Renal cortical epithelial cell (primary cell): ENCODE data around the gene FLNA. TPM values are rescaled to one million over a fixed set of nuclear protein-coding genes. Genes with fewer than 3 reads are reported as not detected.
"Not testable (repeated sequence)": the region's sequence is repeated elsewhere in the genome, so short reads cannot be mapped to it uniquely, and the experiment has no call there.

ENCODE experiments used
- DNase-seq: peaks from one replicate; pipeline ENCODE4 v3.0.0-alpha.2; 2011; ENCODE audit warnings: low read depth
- total RNA-seq: library from RNA; depleted of rRNA; stranded (reverse); fragments of >200 nt; gene quantifications from 2 replicates; pipeline ENCODE4 v1.2.3, GENCODE V29; 2014

FLNA gene
- total RNA-seq, 1 donor from 2014 or later, result 2,112 TPM

GRCh38 chrX:154343063-154343462 is 31.4 kb downstream of the FLNA start:
- not testable (repeated sequence) for DNase-seq

- DNase-seq, result not testable (repeated sequence)
These were observed 32.8 kb downstream of the FLNA start for GRCh38 chrX:154341399-154342298.

GRCh38 chrX:154334496-154334895 is 39.9 kb downstream of the FLNA start:
- no peak for DNase-seq

- DNase-seq, result no peak
These were observed 40.6 kb downstream of the FLNA start for GRCh38 chrX:154333837-154334271.

GRCh38 chrX:154333116-154333515 is 41.3 kb downstream of the FLNA start:
- no peak for DNase-seq

GRCh38 chrX:154332561-154332960 is 41.9 kb downstream of the FLNA start:
- DNase-seq, result no peak

- DNase-seq, result no peak
These were observed 45.1 kb downstream of the FLNA start for GRCh38 chrX:154329294-154329693.

GRCh38 chrX:154328646-154329045 is 45.8 kb downstream of the FLNA start:
- no peak for DNase-seq

GRCh38 chrX:154327038-154327820 is 47.2 kb downstream of the FLNA start:
- DNase-seq, result peak; percentile 22

GRCh38 chrX:154325541-154325940 is 48.9 kb downstream of the FLNA start:
- DNase-seq, result no peak

GRCh38 chrX:154323537-154323936 is 50.9 kb downstream of the FLNA start:
- no peak for DNase-seq

- no peak for DNase-seq
These were observed 51.5 kb downstream of the FLNA start for GRCh38 chrX:154322890-154323289.

GRCh38 chrX:154321594-154321993 is 52.8 kb downstream of the FLNA start:
- peak; percentile 7 for DNase-seq

- no peak for DNase-seq
These were observed 53.3 kb downstream of the FLNA start for GRCh38 chrX:154321152-154321551.

- no peak for DNase-seq
These were observed 54.0 kb downstream of the FLNA start for GRCh38 chrX:154320406-154320805.

- DNase-seq, result peak; percentile 3
These were observed 56.9 kb downstream of the FLNA start for GRCh38 chrX:154317391-154317995.

- DNase-seq, result no peak
These were observed 59.0 kb downstream of the FLNA start for GRCh38 chrX:154315416-154315815.

GRCh38 chrX:154313147-154313546 is 61.3 kb downstream of the FLNA start:
- no peak for DNase-seq

GRCh38 chrX:154312116-154312515 is 62.3 kb downstream of the FLNA start:
- no peak for DNase-seq

GRCh38 chrX:154310616-154311536 is 63.6 kb downstream of the FLNA start:
- DNase-seq, result no peak
